K562 (cell line): Measurements from ENCODE around the gene CSF2RB. TPM values are rescaled to one million over a fixed set of nuclear protein-coding genes. Genes with fewer than 3 reads are reported as not detected.

Experiments
- ATAC-seq: fragments of 200-7000 bp; cut with Tn5 transposase; 3 replicates; pipeline ENCODE4 v1.9.1; 2020; ENCODE audit warnings: moderate library complexity
- BruUV-seq: library from RNA; stranded (reverse); fragments of 400-500 nt; replicated peaks from 2 replicates; lab custom pipeline; 2021; lab: Mats Ljungman, UMichigan
- CTCF ChIA-PET: fragments of 300-600 bp; formaldehyde crosslinking; extraction: SDS; loops from one replicate; lab custom pipeline; 2021; ENCODE audit warnings: low intra/inter-chr PET ratio; lab: Yijun Ruan, JAX
- POLR2A ChIA-PET: fragments of 300-600, 350-650 bp; sonication (Branson Sonifier 250); formaldehyde crosslinking; extraction: SDS; loops from one replicate; lab custom pipeline; 2021; ENCODE audit warnings: antibody characterized with exemption, inconsistent platforms; lab: Yijun Ruan, JAX
- DNase-seq, 4 experiments: peaks; one replicate each; pipeline versions ENCODE4 v3.0.0 to v3.0.0-alpha.2; 2011 to 2018; ENCODE audit warnings: low spot score in 3 of 4, mixed read lengths in 3 of 4; ENCODE audit errors: extremely low read depth in 1 of 4
- FAIRE-seq: peaks from 2 replicates; lab custom pipeline; 2011; peaks lifted over from hg19 to GRCh38; lab: Jason Lieb, UNC
- H2AFZ ChIP-seq: 2 replicates; pipeline ENCODE4 v1.6.0; 2011; ENCODE audit warnings: low read depth, low read length, control low read depth, inconsistent platforms
- H3K27ac ChIP-seq: fragments of 200-600 bp; 3 replicates; pipeline ENCODE4 v1.8.0; 2011; ENCODE audit warnings: low read depth, mild to moderate bottlenecking, control low read depth, inconsistent platforms, low read length, moderate library complexity, mixed read lengths; ENCODE audit errors: extremely low read depth
- H3K27me3 ChIP-seq, 2 experiments: fragments of 300-600 bp in 1 of 2; 2 replicates in 1 of 2; 3 replicates in 1 of 2; pipeline versions ENCODE4 v1.6.0 to v1.8.0; 2011; ENCODE audit warnings: inconsistent platforms in 2 of 2, low read length in 2 of 2, mild to moderate bottlenecking in 1 of 2, mixed read lengths in 1 of 2, moderate library complexity in 1 of 2; ENCODE audit not compliant: control insufficient read depth in 2 of 2, insufficient read depth in 2 of 2
- H3K36me3 ChIP-seq: fragments of 300-600 bp; 3 replicates; pipeline ENCODE4 v1.8.0; 2011; ENCODE audit warnings: mild to moderate bottlenecking, low read length, inconsistent platforms; ENCODE audit not compliant: control insufficient read depth, insufficient read depth
- H3K4me1 ChIP-seq, 2 experiments: fragments of 200-600 bp in 1 of 2; replicated peaks in 1 of 2; 2 replicates in 1 of 2; 3 replicates in 1 of 2; pipeline versions ENCODE4 v1.5.1 to v1.8.0; 2011; ENCODE audit warnings: inconsistent platforms in 2 of 2, low read length in 2 of 2, mild to moderate bottlenecking in 1 of 2, mixed read lengths in 1 of 2, moderate library complexity in 1 of 2; ENCODE audit not compliant: control insufficient read depth in 2 of 2, insufficient read depth in 2 of 2
- H3K4me2 ChIP-seq: 2 replicates; pipeline ENCODE4 v1.6.1; 2011; ENCODE audit warnings: low read length, control low read depth, inconsistent platforms, mixed read lengths; ENCODE audit not compliant: insufficient read depth
- H3K4me3 ChIP-seq: fragments of 200-600 bp; sonication (generic), shearing (Covaris generic); 2 replicates; pipeline ENCODE4 v1.5.1; 2016; ENCODE audit warnings: control low read depth, inconsistent platforms
- H3K79me2 ChIP-seq: fragments of 200-600 bp; 3 replicates; pipeline ENCODE4 v1.8.0; 2011; ENCODE audit warnings: low read length, inconsistent platforms; ENCODE audit not compliant: control insufficient read depth, insufficient read depth
- H3K9ac ChIP-seq, 2 experiments: 2 replicates each; pipeline versions ENCODE4 v1.6.0 to v1.6.1; 2011; ENCODE audit warnings: low read depth in 2 of 2, low read length in 2 of 2, control low read depth in 1 of 2, inconsistent platforms in 1 of 2, mild to moderate bottlenecking in 1 of 2, mixed read lengths in 1 of 2; ENCODE audit not compliant: insufficient read depth in 1 of 2
- H3K9me1 ChIP-seq: one replicate; pipeline ENCODE4 v1.6.0; 2011; ENCODE audit warnings: inconsistent platforms, mild to moderate bottlenecking, low read length, moderate library complexity; ENCODE audit not compliant: control insufficient read depth, insufficient read depth
- H3K9me3 ChIP-seq: replicated peaks from 2 replicates; pipeline ENCODE4 v1.5.1; 2011; ENCODE audit warnings: low read depth, low read length, inconsistent platforms; ENCODE audit not compliant: control insufficient read depth, insufficient read depth
- H4K20me1 ChIP-seq: replicated peaks from 2 replicates; pipeline ENCODE4 v1.6.1; 2011; ENCODE audit warnings: low read length, inconsistent platforms, mixed read lengths; ENCODE audit not compliant: control insufficient read depth, insufficient read depth
- SRSF7 ChIP-seq: fragments of 200-400 bp; formaldehyde crosslinking; optimal IDR thresholded peaks from 2 replicates; pipeline ENCODE3; 2017; ENCODE audit warnings: mild to moderate bottlenecking, low read depth, low read length
- ZZZ3 ChIP-seq: fragments of 450-650 bp; IDR thresholded peaks from 2 replicates; pipeline ENCODE4 v1.6.1; 2016; ENCODE audit warnings: antibody characterized with exemption, mild to moderate bottlenecking, moderate library complexity
- WGBS: fragments of 100-300 bp; shearing (Covaris generic); methylation state at CpG from one replicate; pipeline ENCODE4 v1.1.6; 2016; ENCODE audit warnings: low coverage, mixed read lengths; ENCODE audit not compliant: insufficient coverage; ENCODE audit errors: missing lambda C conversion rate; 5-methylcytosine and 5-hydroxymethylcytosine counted together
- in situ Hi-C: fragments of 300-500 bp; cut with MboI; formaldehyde crosslinking; loops from 4 replicates; pipeline ENCODE4 v1.15.0; 2018; ENCODE audit warnings: inconsistent platforms, mixed read lengths
- intact Hi-C: fragments of 100-400 bp; cut with micrococcal nuclease; formaldehyde crosslinking; loops from 2 replicates; pipeline ENCODE4 v1.14.2; 2022
- polyA plus RNA-seq, 8 experiments: library from polyadenylated mRNA; depleted of rRNA in 4 of 8; stranded (reverse) in 5 of 8; unstranded in 3 of 8; fragments of >200 nt; fragmentation: Nextera tagmentation in 2 of 8; fragmentation: Illumina TruSeq in 1 of 8; extraction: Ambion mirVana in 2 of 8; extraction: Trizol in 1 of 8; gene quantifications; 2 replicates each; pipeline versions ENCODE4 v1.2.1 to v1.2.3, GENCODE V29; 2011 to 2014; ENCODE audit warnings: inconsistent platforms in 1 of 8, missing spikeins in 1 of 8
- total RNA-seq, 7 experiments: library from RNA; depleted of rRNA in 6 of 7; stranded (reverse); fragments of >200 nt in 6 of 7; fragmentation: Illumina TruSeq in 2 of 7; extraction: Trizol in 2 of 7; gene quantifications; 2 replicates each; pipeline versions ENCODE4 v1.2.1 to v1.2.3, GENCODE V29; 2011 to 2021; ENCODE audit warnings: low replicate concordance in 1 of 7
- TF ChIP-seq, protein P1 (sequence below): fragments of 250-450 bp; sonication (Bioruptor Pico); IDR thresholded peaks from 2 replicates; pipeline ENCODE4 v1.4.0; 2020; ENCODE audit warnings: mild to moderate bottlenecking, moderate library complexity, borderline replicate concordance
- TF ChIP-seq, protein P2 (sequence below), 2 experiments: fragments of 450-650 bp in 1 of 2; IDR thresholded peaks; 2 replicates each; pipeline ENCODE4 v1.6.1; 2011 to 2017; ENCODE audit warnings: low read depth in 2 of 2, antibody characterized with exemption in 1 of 2, borderline replicate concordance in 1 of 2, low read length in 1 of 2, mild to moderate bottlenecking in 1 of 2, mixed read lengths in 1 of 2; ENCODE audit not compliant: control insufficient read depth in 1 of 2
- TF ChIP-seq, protein P3 (sequence below): fragments of 450-650 bp; IDR thresholded peaks from 2 replicates; pipeline ENCODE4 v1.6.1; 2017; ENCODE audit warnings: antibody characterized with exemption, mild to moderate bottlenecking

Gene CSF2RB
- total and polyA plus RNA-seq, 9 of the 15 experiments (the other 6 are each of a cell fraction or from before 2014, with no cell fraction given): 0.04 to 1.0 (median 0.36) TPM

DNA sequence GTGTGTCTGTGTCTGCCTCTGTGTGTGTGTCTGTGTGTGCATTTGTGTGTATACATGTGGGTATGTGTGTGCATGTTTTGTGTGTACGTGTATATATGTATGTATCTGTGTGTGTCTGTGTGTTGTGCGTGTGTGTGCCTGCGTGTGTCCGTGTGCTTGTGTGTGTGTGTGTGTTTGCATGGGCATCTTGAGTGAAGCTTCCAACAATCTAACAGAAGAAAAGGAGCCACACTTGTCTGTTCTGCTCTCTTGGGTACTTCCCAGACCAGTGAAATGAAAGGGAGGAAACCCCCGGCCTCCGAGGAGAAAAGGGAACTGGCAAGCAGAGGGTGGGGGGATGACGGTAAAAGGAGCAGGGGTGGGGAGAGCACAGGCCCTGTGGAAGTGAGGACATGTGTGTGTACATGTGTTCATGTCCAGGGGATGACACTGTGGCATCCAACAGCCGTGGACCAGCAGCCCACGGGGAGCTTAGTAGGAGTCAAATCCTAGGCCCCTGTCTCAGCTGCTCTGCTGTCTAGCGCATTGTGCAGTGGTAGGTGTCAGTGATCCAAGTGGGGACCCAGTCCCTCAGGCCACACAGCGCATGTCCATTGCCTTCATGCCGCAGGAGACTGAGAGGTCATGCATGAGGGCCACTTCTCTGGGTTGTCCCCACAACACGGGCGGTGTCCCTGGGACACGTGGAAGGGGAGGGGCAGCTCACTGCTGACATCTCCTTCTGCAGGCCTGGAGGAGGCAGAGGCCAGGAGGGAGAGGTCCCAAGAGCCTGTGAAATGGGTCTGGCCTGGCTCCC lies 8.1 kb downstream of the CSF2RB start (continued):
- TF ChIP-seq, protein P1, sequence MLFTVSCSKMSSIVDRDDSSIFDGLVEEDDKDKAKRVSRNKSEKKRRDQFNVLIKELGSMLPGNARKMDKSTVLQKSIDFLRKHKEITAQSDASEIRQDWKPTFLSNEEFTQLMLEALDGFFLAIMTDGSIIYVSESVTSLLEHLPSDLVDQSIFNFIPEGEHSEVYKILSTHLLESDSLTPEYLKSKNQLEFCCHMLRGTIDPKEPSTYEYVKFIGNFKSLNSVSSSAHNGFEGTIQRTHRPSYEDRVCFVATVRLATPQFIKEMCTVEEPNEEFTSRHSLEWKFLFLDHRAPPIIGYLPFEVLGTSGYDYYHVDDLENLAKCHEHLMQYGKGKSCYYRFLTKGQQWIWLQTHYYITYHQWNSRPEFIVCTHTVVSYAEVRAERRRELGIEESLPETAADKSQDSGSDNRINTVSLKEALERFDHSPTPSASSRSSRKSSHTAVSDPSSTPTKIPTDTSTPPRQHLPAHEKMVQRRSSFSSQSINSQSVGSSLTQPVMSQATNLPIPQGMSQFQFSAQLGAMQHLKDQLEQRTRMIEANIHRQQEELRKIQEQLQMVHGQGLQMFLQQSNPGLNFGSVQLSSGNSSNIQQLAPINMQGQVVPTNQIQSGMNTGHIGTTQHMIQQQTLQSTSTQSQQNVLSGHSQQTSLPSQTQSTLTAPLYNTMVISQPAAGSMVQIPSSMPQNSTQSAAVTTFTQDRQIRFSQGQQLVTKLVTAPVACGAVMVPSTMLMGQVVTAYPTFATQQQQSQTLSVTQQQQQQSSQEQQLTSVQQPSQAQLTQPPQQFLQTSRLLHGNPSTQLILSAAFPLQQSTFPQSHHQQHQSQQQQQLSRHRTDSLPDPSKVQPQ (CRISPR knock-in tag): no peak

DNA sequence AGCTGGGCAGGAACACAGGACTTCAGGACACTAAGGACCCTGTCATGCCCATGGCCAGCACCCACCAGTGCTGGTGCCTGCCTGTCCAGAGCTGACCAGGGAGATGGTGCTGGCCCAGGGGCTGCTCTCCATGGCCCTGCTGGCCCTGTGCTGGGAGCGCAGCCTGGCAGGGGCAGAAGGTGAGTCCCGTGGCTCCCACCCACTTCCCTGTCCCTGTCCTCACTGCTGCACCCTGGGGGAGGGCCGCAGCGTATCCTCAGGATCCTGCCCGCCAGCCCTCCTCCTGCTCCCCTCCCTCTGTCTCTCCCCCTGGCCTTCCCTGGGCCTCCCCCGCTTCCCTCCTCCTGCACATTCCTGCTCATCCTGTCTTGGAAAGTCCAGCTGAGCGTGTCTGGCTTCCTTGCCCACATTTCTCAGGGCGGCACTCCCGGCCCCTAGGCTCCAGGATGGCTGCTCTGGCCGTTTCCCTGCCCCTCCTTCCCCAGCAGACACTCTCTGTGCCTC lies 8.7 kb downstream of the CSF2RB start:
- no peak for ATAC-seq
- ChIA-PET CTCF (no interaction called here), POLR2A (interaction anchor here (0.6 kb wide), 2 partner anchors 11 to 165 kb away, joined by 3 read pairs; no protein-coding TSS in a partner anchor)
- FAIRE-seq: no peak
- peaks cover 2% of the 10 kb centered on the region for H3K9me1 ChIP-seq
- H3K4me1 ChIP-seq: peaks cover 0 to 14% of the 10 kb centered on the region in 2 experiments; a peak in 2 of 5 replicates
- H4K20me1 ChIP-seq: no peaks in the 10 kb centered on the region
- H3K27ac ChIP-seq: no peak overlapping the region
- H3K36me3 ChIP-seq: no peaks in the 10 kb centered on the region
- no peak overlapping the region; a peak in 1 of 4 replicates for H3K9ac ChIP-seq
- H3K4me3 ChIP-seq: no peak overlapping the region
- 0% methylated on average over 5 of the region's 10 CpGs for WGBS
- DNase-seq: no peak
- H3K4me2 ChIP-seq: no peak overlapping the region
- H3K79me2 ChIP-seq: no peaks in the 10 kb centered on the region
- H3K27me3 ChIP-seq: peaks cover 0 to 40% of the 10 kb centered on the region in 2 experiments; a peak in 3 of 5 replicates
- H2AFZ ChIP-seq: no peak overlapping the region
- in situ Hi-C loops: no loop called here
- intact Hi-C loops: no loop called here
- no peaks in the 10 kb centered on the region for H3K9me3 ChIP-seq
- no TSS peak for BruUV-seq
- TF ChIP-seq, protein P2, sequence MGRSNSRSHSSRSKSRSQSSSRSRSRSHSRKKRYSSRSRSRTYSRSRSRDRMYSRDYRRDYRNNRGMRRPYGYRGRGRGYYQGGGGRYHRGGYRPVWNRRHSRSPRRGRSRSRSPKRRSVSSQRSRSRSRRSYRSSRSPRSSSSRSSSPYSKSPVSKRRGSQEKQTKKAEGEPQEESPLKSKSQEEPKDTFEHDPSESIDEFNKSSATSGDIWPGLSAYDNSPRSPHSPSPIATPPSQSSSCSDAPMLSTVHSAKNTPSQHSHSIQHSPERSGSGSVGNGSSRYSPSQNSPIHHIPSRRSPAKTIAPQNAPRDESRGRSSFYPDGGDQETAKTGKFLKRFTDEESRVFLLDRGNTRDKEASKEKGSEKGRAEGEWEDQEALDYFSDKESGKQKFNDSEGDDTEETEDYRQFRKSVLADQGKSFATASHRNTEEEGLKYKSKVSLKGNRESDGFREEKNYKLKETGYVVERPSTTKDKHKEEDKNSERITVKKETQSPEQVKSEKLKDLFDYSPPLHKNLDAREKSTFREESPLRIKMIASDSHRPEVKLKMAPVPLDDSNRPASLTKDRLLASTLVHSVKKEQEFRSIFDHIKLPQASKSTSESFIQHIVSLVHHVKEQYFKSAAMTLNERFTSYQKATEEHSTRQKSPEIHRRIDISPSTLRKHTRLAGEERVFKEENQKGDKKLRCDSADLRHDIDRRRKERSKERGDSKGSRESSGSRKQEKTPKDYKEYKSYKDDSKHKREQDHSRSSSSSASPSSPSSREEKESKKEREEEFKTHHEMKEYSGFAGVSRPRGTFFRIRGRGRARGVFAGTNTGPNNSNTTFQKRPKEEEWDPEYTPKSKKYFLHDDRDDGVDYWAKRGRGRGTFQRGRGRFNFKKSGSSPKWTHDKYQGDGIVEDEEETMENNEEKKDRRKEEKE (IDR thresholded peaks at IDR 0.05; ENCODE audit: borderline replicate concordance in 1 of 2, control insufficient read depth in 1 of 2, low read depth in 2 of 2, low read length in 1 of 2): no peak
- TF ChIP-seq SRSF7 (no peak), ZZZ3 (no peak)
- TF ChIP-seq, protein P3, sequence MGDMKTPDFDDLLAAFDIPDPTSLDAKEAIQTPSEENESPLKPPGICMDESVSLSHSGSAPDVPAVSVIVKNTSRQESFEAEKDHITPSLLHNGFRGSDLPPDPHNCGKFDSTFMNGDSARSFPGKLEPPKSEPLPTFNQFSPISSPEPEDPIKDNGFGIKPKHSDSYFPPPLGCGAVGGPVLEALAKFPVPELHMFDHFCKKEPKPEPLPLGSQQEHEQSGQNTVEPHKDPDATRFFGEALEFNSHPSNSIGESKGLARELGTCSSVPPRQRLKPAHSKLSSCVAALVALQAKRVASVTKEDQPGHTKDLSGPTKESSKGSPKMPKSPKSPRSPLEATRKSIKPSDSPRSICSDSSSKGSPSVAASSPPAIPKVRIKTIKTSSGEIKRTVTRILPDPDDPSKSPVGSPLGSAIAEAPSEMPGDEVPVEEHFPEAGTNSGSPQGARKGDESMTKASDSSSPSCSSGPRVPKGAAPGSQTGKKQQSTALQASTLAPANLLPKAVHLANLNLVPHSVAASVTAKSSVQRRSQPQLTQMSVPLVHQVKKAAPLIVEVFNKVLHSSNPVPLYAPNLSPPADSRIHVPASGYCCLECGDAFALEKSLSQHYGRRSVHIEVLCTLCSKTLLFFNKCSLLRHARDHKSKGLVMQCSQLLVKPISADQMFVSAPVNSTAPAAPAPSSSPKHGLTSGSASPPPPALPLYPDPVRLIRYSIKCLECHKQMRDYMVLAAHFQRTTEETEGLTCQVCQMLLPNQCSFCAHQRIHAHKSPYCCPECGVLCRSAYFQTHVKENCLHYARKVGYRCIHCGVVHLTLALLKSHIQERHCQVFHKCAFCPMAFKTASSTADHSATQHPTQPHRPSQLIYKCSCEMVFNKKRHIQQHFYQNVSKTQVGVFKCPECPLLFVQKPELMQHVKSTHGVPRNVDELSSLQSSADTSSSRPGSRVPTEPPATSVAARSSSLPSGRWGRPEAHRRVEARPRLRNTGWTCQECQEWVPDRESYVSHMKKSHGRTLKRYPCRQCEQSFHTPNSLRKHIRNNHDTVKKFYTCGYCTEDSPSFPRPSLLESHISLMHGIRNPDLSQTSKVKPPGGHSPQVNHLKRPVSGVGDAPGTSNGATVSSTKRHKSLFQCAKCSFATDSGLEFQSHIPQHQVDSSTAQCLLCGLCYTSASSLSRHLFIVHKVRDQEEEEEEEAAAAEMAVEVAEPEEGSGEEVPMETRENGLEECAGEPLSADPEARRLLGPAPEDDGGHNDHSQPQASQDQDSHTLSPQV: no peak
